MCF 10A (cell line): ENCODE measurements around the gene CAPN9. TPM values are rescaled to one million over a fixed set of nuclear protein-coding genes. Genes with fewer than 3 reads are reported as not detected.

Experiments used
- BruUV-seq: library from RNA; stranded (reverse); fragments of 400-500 nt; replicated peaks from 2 replicates; lab custom pipeline; 2021; lab: Mats Ljungman, UMichigan
- CTCF ChIA-PET: fragments of 300-600 bp; sonication (Branson Sonifier 250); formaldehyde crosslinking; extraction: SDS; loops from one replicate; lab custom pipeline; 2021; ENCODE audit warnings: antibody characterized with exemption, inconsistent platforms; lab: Yijun Ruan, JAX
- POLR2A ChIA-PET: fragments of 300-600, 350-650 bp; sonication (Branson Sonifier 250); formaldehyde crosslinking; extraction: SDS; loops from one replicate; lab custom pipeline; 2020; ENCODE audit warnings: antibody characterized with exemption, inconsistent platforms; lab: Yijun Ruan, JAX
- DNase-seq: peaks from one replicate; pipeline ENCODE4 v3.0.0-alpha.2; 2018; ENCODE audit not compliant: unreplicated experiment
- H3K27ac Mint-ChIP-seq: one replicate; pipeline ENCODE4 v1.8.0; 2022; ENCODE audit warnings: mild to moderate bottlenecking, low read depth, mixed read lengths; ENCODE audit not compliant: unreplicated experiment
- H3K27me3 Mint-ChIP-seq: one replicate; pipeline ENCODE4 v1.8.0; 2022; ENCODE audit warnings: mixed read lengths; ENCODE audit not compliant: insufficient read depth, unreplicated experiment
- H3K36me3 Mint-ChIP-seq: one replicate; pipeline ENCODE4 v1.8.0; 2022; ENCODE audit warnings: mild to moderate bottlenecking, moderate library complexity, mixed read lengths; ENCODE audit not compliant: insufficient read depth, unreplicated experiment
- H3K4me1 Mint-ChIP-seq: one replicate; pipeline ENCODE4 v1.8.0; 2022; ENCODE audit warnings: mixed read lengths; ENCODE audit not compliant: insufficient read depth, unreplicated experiment
- H3K4me3 Mint-ChIP-seq: one replicate; pipeline ENCODE4 v1.8.0; 2022; ENCODE audit warnings: mild to moderate bottlenecking, moderate library complexity, mixed read lengths; ENCODE audit not compliant: unreplicated experiment
- H3K9me3 Mint-ChIP-seq: one replicate; pipeline ENCODE4 v1.8.0; 2022; ENCODE audit warnings: mixed read lengths; ENCODE audit not compliant: unreplicated experiment
- intact Hi-C: fragments of 100-400 bp; cut with micrococcal nuclease; formaldehyde crosslinking; loops from 2 replicates; pipeline ENCODE4 v1.14.1; 2022
- total RNA-seq: library from RNA; stranded (reverse); gene quantifications from 2 replicates; pipeline ENCODE4 v1.2.3, GENCODE V29; 2022
- TF ChIP-seq, protein P1 (sequence below): fragments of 200-600 bp; IDR thresholded peaks from one replicate; pipeline ENCODE4 v1.8.0; 2022; ENCODE audit warnings: antibody characterized with exemption, mild to moderate bottlenecking; ENCODE audit not compliant: unreplicated experiment

CAPN9 gene
- total RNA-seq, 1 experiment from 2014 or later = not detected

DNA sequence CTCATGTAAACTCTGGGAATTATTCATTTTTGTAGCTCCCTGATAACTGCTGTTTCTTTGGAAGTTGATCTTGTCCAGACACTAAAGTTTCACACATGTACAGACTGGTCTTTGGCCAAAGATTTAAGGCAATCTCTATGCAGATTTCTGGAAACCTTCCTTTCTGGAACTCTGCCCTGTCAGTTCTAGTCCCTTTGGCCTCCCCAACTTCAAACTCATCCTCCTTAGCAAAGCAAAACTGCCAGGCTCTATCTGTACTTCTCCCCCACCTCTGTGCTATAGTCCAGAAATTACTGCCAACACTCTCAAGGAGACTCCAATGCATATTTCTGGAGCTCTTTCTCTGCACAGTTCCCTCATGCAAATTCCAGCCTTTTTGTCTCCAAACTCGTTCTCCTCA is 84.6 kb downstream of the CAPN9 start:
- CTCF ChIA-PET = interaction anchor here (0.6 to 1.6 kb wide), 8 partner anchors 16 to 1860 kb away, joined by 3 to 5 read pairs (median 4); no protein-coding TSS in a partner anchor
- Mint-ChIP-seq H3K27ac (no peak overlapping the region), H3K36me3 (no peaks in the 10 kb centered on the region), H3K27me3 (no peaks in the 10 kb centered on the region), H3K4me1 (no peaks in the 10 kb centered on the region), H3K9me3 (no peaks in the 10 kb centered on the region), H3K4me3 (no peak overlapping the region)
- intact Hi-C loops = no loop called here
- POLR2A ChIA-PET = interaction anchor here (1.1 to 4.6 kb wide), 2 partner anchors 34 to 36 kb away, joined by 4 to 13 read pairs; partner anchors contain the start of gene C1orf198
- TF ChIP-seq, protein P1, sequence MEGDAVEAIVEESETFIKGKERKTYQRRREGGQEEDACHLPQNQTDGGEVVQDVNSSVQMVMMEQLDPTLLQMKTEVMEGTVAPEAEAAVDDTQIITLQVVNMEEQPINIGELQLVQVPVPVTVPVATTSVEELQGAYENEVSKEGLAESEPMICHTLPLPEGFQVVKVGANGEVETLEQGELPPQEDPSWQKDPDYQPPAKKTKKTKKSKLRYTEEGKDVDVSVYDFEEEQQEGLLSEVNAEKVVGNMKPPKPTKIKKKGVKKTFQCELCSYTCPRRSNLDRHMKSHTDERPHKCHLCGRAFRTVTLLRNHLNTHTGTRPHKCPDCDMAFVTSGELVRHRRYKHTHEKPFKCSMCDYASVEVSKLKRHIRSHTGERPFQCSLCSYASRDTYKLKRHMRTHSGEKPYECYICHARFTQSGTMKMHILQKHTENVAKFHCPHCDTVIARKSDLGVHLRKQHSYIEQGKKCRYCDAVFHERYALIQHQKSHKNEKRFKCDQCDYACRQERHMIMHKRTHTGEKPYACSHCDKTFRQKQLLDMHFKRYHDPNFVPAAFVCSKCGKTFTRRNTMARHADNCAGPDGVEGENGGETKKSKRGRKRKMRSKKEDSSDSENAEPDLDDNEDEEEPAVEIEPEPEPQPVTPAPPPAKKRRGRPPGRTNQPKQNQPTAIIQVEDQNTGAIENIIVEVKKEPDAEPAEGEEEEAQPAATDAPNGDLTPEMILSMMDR = no peak
- BruUV-seq = no TSS peak
- DNase-seq = no peak

DNA sequence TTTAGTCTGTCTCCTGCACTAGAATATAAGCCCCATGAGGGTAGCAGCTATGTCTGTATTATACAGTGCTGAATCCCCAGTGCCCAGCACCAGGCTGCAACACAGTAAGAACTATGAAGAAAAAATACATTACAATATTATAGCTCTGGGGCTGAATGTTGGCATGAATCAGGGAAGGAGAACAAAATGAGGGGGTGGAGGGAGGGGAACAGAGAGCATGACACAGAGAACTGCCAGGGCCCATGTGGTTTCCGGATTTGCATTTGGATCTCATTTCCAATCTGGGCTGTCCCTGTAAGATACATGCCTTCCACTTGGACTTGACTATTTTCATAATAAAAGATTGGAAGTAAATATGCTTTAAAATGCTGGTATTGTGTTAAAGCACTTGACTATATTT is 85.3 kb downstream of the CAPN9 start:
- H3K36me3 Mint-ChIP-seq = no peaks in the 10 kb centered on the region
- no peaks in the 10 kb centered on the region for H3K27me3 Mint-ChIP-seq
- peak; percentile 65 for DNase-seq
- CTCF ChIA-PET = interaction anchor here (0.7 to 1.4 kb wide), 5 partner anchors 16 to 174 kb away, joined by 3 to 5 read pairs (median 3); no protein-coding TSS in a partner anchor
- no peaks in the 10 kb centered on the region for H3K4me1 Mint-ChIP-seq
- no TSS peak for BruUV-seq
- H3K4me3 Mint-ChIP-seq = no peak overlapping the region
- POLR2A ChIA-PET = interaction anchor here (1.1 to 4.6 kb wide), 3 partner anchors 7 to 35 kb away, joined by 4 to 13 read pairs (median 6); partner anchors contain the start of gene C1orf198
- TF ChIP-seq, protein P1 = no peak
- H3K27ac Mint-ChIP-seq = no peak overlapping the region
- no peaks in the 10 kb centered on the region for H3K9me3 Mint-ChIP-seq
- intact Hi-C loops = no loop called here

DNA sequence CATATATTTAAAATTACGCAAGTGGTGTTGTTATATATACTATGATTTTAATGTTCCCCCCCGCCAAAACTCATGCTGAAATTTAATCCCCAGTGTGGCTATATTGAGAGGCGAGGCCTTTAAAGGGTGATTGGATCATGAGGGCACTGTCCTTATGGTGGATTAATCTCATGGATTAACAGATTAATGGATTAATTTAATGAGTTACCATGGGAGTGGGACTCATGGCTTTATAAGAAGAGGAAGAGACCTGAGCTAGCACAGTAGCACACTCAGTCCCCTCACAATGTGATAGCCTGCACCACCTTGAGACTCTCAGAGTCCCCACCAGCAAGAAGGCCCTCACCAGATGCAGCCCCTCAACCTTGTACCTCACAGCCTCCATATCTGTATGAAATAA is 86.3 kb downstream of the CAPN9 start:
- no peak overlapping the region for H3K27ac Mint-ChIP-seq
- no peak overlapping the region for H3K4me3 Mint-ChIP-seq
- ChIA-PET POLR2A (interaction anchor here (1.0 to 1.6 kb wide), 2 partner anchors 9 to 13 kb away, joined by 3 to 6 read pairs; no protein-coding TSS in a partner anchor), CTCF (interaction anchor here (0.6 to 1.0 kb wide), 2 partner anchors 35 to 844 kb away, joined by 3 to 4 read pairs; no protein-coding TSS in a partner anchor)
- H3K9me3 Mint-ChIP-seq = no peaks in the 10 kb centered on the region
- H3K4me1 Mint-ChIP-seq = no peaks in the 10 kb centered on the region
- no peaks in the 10 kb centered on the region for H3K36me3 Mint-ChIP-seq
- no peaks in the 10 kb centered on the region for H3K27me3 Mint-ChIP-seq
- TF ChIP-seq, protein P1 = no peak
- DNase-seq = no peak
- no TSS peak for BruUV-seq
- intact Hi-C loops = no loop called here

DNA sequence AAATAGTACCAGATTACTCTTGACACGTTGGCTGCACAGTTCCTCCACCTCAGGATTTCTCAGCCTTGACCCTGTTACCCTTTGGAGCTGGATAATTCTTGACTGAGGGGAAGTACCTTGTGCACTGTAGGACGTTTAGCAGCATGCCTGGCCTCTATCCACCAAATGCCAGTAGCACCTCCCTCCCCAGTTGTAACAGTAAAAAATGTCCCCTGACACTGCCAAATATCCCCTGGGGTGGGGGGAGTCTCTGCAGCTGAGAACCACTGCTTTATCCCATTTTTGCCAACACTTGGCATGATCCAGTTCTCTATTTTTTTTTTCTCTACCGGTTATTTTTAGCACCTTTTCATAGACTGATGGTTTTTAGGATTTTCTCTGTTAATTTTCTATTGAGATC is 87.1 kb downstream of the CAPN9 start:
- CTCF ChIA-PET = interaction anchor here (0.6 to 1.0 kb wide), 2 partner anchors 36 to 843 kb away, joined by 3 to 4 read pairs; no protein-coding TSS in a partner anchor
- H3K9me3 Mint-ChIP-seq = no peaks in the 10 kb centered on the region
- no peaks in the 10 kb centered on the region for H3K4me1 Mint-ChIP-seq
- TF ChIP-seq, protein P1 = no peak
- H3K27me3 Mint-ChIP-seq = no peaks in the 10 kb centered on the region
- H3K36me3 Mint-ChIP-seq = no peaks in the 10 kb centered on the region
- H3K27ac Mint-ChIP-seq = no peak overlapping the region
- POLR2A ChIA-PET = interaction anchor here (1.0 to 2.2 kb wide), 4 partner anchors 9 to 34 kb away, joined by 3 to 12 read pairs (median 4); partner anchors contain the start of gene C1orf198
- BruUV-seq = no TSS peak
- no peak for DNase-seq
- no peak overlapping the region for H3K4me3 Mint-ChIP-seq
- intact Hi-C loops = no loop called here
